ENCODE data around the gene VSIG10L.

GRCh38 chr19:51342631-51343569, 961 bp upstream of the VSIG10L start:
- TF ChIP-seq CTCF (IDR thresholded peaks at IDR 0.05) (no peak), POLR2A (IDR thresholded peaks at IDR 0.05; ENCODE audit: low read length) (no peak)
